HFFc6 (cell line): ENCODE data around the gene MYOM1. TPM values are rescaled to one million over a fixed set of nuclear protein-coding genes. Genes with fewer than 3 reads are reported as not detected.

Experiments
- DNase-seq: peaks from one replicate; pipeline ENCODE4 v3.0.0-alpha.2; 2018
- H3K27ac Mint-ChIP-seq: 2 replicates; pipeline ENCODE4 v1.8.0; 2020; ENCODE audit warnings: mild to moderate bottlenecking, mixed read lengths
- H3K27me3 Mint-ChIP-seq: 2 replicates; pipeline ENCODE4 v1.8.0; 2021; ENCODE audit warnings: mild to moderate bottlenecking, moderate library complexity, mixed read lengths; ENCODE audit not compliant: insufficient read depth
- H3K36me3 Mint-ChIP-seq: 2 replicates; pipeline ENCODE4 v1.8.0; 2021; ENCODE audit warnings: low read depth, mixed read lengths
- H3K4me1 Mint-ChIP-seq: 2 replicates; pipeline ENCODE4 v1.8.0; 2020; ENCODE audit warnings: low read depth, mixed read lengths
- H3K4me3 Mint-ChIP-seq: 2 replicates; pipeline ENCODE4 v1.8.0; 2020; ENCODE audit warnings: mild to moderate bottlenecking, moderate library complexity, mixed read lengths
- H3K9me3 Mint-ChIP-seq: 2 replicates; pipeline ENCODE4 v1.8.0; 2020; ENCODE audit warnings: mild to moderate bottlenecking, mixed read lengths
- total RNA-seq, 6 experiments: library from RNA; stranded (reverse); fragmentation: NEBNext Ultra II Directional; extraction: Animal tissue kit (Norgen Biotek cat#: 25700); gene quantifications; 2 replicates in 1 of 6; 3 replicates in 5 of 6; pipeline ENCODE4 v1.2.3, GENCODE V29; 2021
- TF ChIP-seq, protein P1 (sequence below): fragments of 200-600 bp; sonication (generic); IDR thresholded peaks from 2 replicates; pipeline ENCODE4 v1.5.0; 2021; ENCODE audit warnings: antibody characterized with exemption, mild to moderate bottlenecking

Gene MYOM1
- total RNA-seq, 6 experiments from 2014 or later = 0.03 to 0.14 (median 0.06) TPM; not detected in 2

DNA sequence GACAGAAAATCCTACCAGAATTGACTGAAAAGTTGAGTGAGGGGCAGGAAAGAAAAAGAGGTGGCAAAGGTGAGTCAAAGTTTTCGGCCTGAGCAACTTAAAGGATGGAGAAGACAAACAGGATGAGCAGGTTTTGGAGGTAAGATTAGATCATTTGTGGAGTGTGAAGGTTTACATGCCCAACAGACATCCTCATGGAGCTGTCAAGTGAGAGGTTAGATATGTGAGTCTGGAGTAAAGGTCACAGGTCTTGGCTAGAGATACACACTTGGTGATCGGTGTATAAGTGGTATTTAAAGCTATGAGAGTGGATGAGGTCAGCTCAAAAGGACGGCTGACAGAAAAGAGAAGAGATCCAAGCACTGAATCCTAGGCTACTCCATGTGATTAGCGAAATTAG lies 16.7 kb upstream of the MYOM1 start:
- Mint-ChIP-seq H3K4me3 (no peak overlapping the region), H3K9me3 (no peaks in the 10 kb centered on the region; the same call in 1 of the 2 replicates), H3K36me3 (peaks cover 5% of the 10 kb centered on the region; the same call in 1 of the 2 replicates), H3K4me1 (no peaks in the 10 kb centered on the region; the same call in 1 of the 2 replicates), H3K27me3 (peaks cover 5% of the 10 kb centered on the region; the same call in 1 of the 2 replicates), H3K27ac (no peak overlapping the region)
- TF ChIP-seq, protein P1, sequence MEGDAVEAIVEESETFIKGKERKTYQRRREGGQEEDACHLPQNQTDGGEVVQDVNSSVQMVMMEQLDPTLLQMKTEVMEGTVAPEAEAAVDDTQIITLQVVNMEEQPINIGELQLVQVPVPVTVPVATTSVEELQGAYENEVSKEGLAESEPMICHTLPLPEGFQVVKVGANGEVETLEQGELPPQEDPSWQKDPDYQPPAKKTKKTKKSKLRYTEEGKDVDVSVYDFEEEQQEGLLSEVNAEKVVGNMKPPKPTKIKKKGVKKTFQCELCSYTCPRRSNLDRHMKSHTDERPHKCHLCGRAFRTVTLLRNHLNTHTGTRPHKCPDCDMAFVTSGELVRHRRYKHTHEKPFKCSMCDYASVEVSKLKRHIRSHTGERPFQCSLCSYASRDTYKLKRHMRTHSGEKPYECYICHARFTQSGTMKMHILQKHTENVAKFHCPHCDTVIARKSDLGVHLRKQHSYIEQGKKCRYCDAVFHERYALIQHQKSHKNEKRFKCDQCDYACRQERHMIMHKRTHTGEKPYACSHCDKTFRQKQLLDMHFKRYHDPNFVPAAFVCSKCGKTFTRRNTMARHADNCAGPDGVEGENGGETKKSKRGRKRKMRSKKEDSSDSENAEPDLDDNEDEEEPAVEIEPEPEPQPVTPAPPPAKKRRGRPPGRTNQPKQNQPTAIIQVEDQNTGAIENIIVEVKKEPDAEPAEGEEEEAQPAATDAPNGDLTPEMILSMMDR = no peak
- DNase-seq = no peak

DNA sequence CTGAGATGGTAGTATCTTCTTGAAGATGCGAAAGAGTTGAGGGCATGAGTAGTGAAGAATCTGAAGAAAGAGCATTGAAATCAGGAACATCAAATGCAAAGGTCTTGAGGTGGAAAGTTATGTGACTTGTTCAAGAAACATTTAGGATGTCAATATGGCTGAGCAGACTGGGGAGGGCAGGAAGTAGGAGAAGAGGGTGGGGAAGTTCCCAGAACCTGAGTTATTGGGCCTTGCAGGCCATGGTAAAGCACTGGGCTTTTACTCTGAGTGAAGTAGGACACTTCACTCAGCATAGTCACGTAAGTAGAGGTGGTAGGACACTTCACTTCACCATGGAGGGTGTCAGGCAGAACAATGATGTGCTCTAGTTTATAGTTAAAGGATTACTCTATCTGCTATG lies 16.1 kb upstream of the MYOM1 start:
- DNase-seq = no peak
- Mint-ChIP-seq H3K27ac (no peak overlapping the region), H3K36me3 (peaks cover 4% of the 10 kb centered on the region; the same call in 1 of the 2 replicates), H3K4me1 (no peaks in the 10 kb centered on the region; the same call in 1 of the 2 replicates), H3K4me3 (no peak overlapping the region), H3K9me3 (no peaks in the 10 kb centered on the region; the same call in 1 of the 2 replicates), H3K27me3 (peaks cover 5% of the 10 kb centered on the region; the same call in 1 of the 2 replicates)
- TF ChIP-seq, protein P1 = no peak

DNA sequence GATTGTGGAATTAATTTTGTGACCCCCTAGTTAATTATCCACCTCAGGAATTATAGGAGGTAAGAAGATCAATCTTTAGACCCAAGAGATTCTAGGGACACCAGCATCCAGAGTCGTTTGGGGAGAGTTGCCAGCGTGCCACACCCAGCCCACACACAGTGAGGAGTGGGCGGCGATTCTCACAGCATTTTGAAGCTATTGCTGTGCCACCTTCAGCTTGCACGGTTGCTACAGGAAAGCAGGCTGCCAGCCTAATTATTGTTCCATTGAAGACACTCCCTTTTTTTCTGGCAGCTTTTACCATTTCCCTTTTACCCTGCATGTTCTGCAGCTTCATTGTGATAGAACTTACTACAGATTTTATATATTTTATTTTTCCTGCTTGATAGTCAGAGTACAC lies 14.7 kb upstream of the MYOM1 start:
- no peaks in the 10 kb centered on the region for H3K9me3 Mint-ChIP-seq
- no peak for DNase-seq
- TF ChIP-seq, protein P1 = no peak
- no peak overlapping the region for H3K27ac Mint-ChIP-seq
- no peaks in the 10 kb centered on the region; the same call in 1 of the 2 replicates for H3K4me1 Mint-ChIP-seq
- no peak overlapping the region for H3K4me3 Mint-ChIP-seq
- H3K36me3 Mint-ChIP-seq = no peaks in the 10 kb centered on the region
- peaks cover 5% of the 10 kb centered on the region; the same call in 1 of the 2 replicates for H3K27me3 Mint-ChIP-seq

DNA sequence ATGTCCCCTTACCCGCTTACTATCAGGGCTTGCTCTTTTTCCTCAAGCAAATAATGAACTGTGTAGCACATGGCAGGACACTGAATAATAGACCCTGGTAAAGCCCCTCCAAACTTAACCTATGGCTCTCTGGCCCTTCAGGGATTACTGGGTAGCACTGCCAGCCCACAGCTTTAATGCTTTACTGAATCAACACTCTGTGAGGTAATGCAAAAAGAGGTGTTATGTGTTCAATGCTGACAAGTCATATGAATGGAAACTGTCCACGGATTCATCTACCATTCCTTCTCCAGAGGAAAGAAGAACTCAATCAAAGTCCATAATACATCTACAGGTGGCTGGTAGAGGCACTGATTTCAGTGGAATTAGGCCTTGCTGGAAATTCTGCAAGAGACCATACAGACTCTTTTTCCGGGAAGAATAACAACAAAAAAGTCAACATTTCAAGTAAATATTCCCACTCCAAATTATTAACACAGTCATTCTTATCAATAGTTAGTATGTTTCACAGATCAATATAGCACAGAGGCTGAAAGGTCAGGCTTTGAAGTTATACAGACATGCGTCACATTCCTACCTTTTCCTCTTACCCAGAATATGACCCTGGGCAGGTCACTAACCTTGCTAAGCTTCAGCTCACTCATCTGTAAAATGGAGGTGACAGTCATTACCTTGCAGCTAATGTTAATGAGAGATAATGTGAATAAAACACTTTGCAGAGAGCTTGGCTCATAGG lies 13.8 kb upstream of the MYOM1 start:
- no peak overlapping the region for H3K27ac Mint-ChIP-seq
- no peak for DNase-seq
- TF ChIP-seq, protein P1 = no peak
- H3K4me3 Mint-ChIP-seq = no peak overlapping the region
- H3K9me3 Mint-ChIP-seq = no peaks in the 10 kb centered on the region
- H3K36me3 Mint-ChIP-seq = no peaks in the 10 kb centered on the region
- peaks cover 4% of the 10 kb centered on the region; the same call in 1 of the 2 replicates for H3K27me3 Mint-ChIP-seq
- H3K4me1 Mint-ChIP-seq = no peaks in the 10 kb centered on the region; the same call in 1 of the 2 replicates

DNA sequence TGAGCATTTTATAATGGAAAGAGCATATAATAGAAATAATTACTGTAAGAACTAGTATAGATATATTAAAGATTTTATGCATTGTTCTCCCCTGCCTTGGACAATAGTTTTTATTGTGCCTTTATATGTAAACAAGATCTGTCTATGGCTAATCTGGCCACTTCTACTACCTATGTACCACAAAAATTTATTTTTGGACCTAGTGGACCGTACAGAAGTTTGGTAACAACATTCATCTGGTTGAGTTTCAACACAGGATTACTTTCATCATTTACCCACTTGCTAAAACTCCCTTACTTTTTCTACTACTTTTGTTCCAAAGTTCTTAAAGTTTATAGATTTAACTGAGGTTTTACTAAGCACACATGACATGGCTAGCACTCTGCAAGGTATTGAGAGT lies 13.2 kb upstream of the MYOM1 start:
- TF ChIP-seq, protein P1 = no peak
- Mint-ChIP-seq H3K4me1 (no peaks in the 10 kb centered on the region), H3K27me3 (peaks cover 6% of the 10 kb centered on the region; the same call in 1 of the 2 replicates), H3K27ac (no peak overlapping the region), H3K36me3 (no peaks in the 10 kb centered on the region), H3K9me3 (no peaks in the 10 kb centered on the region), H3K4me3 (no peak overlapping the region)
- DNase-seq = no peak
